GM12872 (cell line): Measurements from ENCODE around the gene LIPC.

Experiments used
- TF ChIP-seq, protein P1 (sequence below): IDR thresholded peaks from 3 replicates; pipeline ENCODE4 v1.5.1; 2011; ENCODE audit warnings: low read depth, mild to moderate bottlenecking, low read length, moderate library complexity; ENCODE audit not compliant: insufficient read depth

Gene LIPC

DNA sequence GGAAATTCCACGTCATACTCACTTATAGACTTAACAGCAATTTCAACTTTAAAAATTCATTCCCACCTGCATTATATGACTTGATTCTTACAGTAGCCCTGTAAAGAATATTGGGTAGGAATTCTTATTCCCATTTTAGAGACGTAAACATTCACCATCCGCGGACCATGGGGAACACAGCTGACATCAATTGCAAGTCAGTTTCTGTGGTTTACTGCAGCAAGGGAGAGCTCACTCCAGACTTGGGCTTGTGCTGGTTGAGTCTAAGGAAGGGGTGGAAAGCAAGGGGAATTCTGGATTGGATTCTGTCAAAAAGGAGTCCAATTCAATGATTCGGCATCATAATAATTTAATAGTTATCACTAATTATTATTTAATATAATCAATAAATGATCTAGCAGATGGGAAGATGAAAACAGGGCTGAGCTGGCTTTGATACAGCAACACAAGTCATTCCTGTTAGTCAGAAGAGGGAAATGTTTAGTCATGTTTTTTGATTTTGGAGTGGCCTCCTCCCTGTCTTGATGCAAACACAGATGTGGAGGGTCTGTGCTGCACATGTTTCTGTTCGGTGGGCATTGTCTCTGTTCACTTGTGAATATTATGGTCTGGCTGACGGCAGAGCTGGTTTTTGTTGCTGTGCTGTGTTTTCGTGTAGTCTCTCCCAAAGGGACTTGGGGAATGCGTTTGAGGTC lies 9.7 kb downstream of the LIPC start:
- TF ChIP-seq, protein P1, sequence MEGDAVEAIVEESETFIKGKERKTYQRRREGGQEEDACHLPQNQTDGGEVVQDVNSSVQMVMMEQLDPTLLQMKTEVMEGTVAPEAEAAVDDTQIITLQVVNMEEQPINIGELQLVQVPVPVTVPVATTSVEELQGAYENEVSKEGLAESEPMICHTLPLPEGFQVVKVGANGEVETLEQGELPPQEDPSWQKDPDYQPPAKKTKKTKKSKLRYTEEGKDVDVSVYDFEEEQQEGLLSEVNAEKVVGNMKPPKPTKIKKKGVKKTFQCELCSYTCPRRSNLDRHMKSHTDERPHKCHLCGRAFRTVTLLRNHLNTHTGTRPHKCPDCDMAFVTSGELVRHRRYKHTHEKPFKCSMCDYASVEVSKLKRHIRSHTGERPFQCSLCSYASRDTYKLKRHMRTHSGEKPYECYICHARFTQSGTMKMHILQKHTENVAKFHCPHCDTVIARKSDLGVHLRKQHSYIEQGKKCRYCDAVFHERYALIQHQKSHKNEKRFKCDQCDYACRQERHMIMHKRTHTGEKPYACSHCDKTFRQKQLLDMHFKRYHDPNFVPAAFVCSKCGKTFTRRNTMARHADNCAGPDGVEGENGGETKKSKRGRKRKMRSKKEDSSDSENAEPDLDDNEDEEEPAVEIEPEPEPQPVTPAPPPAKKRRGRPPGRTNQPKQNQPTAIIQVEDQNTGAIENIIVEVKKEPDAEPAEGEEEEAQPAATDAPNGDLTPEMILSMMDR = no peak

DNA sequence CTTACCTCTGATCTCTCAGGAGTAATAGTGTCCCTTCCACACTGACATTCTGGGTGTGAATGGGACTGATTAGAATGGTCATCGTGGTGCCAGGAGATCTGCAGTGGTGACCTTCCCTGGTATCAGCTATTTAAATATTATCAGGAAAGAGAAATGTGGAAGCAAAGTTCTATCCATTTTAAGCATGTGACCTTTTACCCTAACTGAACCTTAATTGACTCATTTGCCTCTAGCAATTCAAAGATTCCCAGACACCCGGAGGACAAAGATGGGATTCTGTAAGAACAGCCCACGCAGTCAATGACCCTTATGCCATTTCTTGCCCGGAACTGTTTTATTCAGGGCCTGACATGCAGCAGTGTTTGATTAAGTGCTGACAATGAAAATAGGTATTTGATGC lies 10.3 kb downstream of the LIPC start:
- TF ChIP-seq, protein P1 = no peak

DNA sequence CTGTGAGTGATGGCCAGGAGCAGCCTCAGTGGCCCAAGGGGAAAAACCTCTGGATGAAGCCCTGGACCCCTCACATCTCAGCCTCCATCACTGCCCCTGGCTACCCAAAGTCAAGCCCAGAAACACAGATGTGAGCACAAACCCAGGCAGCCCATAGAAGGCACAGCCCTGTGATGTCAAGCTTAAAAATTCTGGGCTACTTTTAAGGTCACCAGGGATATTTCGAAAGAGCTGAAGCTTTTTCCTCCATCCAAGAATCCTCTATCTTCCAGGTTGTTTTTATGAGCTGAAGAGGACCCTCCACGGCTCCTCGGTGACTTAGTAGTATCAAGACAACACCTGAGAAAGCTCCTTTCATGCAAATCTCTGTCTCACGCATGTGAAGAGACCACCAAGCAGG lies 11.5 kb downstream of the LIPC start:
- TF ChIP-seq, protein P1 = no peak

DNA sequence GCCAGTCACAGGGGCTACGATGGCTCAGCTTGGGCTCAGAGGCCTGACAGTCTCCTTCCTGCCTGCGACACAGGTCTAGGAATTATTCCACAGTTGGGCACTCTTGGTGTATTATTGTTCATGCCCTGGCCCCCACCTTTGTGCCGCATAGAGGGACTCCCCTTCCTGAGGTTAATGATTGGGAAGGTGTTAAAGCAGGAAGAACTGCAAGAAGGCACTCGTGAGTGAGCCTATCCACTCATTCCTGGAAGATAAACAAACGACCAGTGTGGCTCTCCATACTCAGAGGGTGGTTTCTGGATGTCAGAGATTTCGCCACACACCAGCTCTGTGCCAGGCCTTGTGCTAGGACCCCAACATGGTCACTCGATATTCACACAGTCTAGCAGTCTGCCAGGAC lies 12.3 kb downstream of the LIPC start:
- TF ChIP-seq, protein P1 = no peak

DNA sequence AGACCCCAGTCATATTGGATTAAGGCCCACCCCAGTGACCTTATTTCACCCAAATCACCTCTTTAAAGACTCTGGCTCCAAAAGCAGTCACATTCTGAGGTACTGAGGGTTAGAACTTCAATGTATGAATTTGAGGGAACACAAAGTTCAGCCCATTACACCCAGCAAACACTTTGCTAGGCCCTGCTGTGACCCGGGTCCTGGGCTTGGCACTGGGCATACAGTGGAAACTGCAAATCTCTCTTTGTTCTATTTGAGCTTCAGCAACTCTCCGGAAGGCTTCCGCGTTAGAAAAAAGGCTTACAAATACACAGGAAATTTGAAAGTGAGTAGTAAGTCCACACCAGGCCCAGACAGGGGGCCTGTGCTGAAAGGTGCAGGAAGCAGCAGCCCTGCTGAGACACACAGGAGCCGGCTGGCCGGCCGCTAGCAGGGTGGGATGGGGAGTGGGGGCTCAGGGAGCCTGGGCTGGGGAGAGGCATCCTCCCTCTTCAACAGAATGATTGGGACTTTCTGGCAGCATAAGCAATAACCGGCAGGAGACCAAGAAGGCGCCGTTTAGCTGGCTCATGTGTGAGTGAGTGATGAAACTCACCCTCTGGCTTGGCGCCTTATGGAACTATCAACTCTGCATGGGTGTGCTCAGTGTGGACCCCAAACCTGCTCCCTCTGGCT lies 13.0 kb downstream of the LIPC start:
- TF ChIP-seq, protein P1 = no peak

DNA sequence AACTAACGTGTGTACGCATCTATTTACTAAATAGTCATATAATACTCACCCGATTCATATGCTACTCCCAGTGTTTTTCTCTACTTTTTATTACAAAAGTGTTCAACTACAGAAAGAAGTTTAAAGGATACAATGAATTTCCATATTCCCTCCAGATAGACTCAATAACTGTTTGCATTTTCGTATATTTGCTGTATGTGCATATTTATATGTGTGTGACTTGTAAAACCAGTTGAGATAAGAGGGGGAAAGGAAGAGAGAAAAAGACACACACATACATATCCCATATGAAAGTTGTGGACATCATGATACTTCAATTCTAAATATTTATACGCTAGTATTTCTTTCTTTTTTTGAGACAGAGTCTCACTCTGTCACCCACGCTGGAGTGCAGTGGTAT lies 14.1 kb downstream of the LIPC start:
- TF ChIP-seq, protein P1 = no peak

DNA sequence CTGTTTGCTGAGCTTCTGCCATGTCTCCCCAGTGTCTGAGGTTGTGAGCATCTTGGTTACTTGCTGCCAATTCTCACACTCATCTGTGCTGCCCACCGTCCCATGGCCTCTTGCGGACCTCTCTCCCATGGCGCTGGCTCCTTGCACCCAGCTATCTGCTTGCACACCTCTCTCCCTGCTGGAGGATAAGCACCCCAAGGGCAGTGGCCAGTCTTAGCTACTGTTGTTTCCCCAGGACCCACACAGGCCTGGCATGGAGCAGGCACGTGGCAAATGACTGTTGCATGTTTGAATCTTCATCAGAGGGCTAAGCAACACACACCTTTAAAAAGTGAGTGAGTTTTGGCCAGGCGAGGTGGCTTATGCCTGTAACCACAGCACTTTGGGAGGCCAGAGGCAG lies 14.7 kb downstream of the LIPC start:
- TF ChIP-seq, protein P1 = no peak
